HCT116 (cell line): ENCODE measurements around the gene MYH10. TPM values are rescaled to one million over a fixed set of nuclear protein-coding genes. Genes with fewer than 3 reads are reported as not detected.

ENCODE experiments used
- ATAC-seq: fragments of 200-7000 bp; cut with Tn5 transposase; 2 replicates; pipeline ENCODE4 v1.9.1; 2020; ENCODE audit warnings: mild to moderate bottlenecking, moderate library complexity
- BruUV-seq: library from RNA; stranded (reverse); fragments of 400-500 nt; replicated peaks from 2 replicates; lab custom pipeline; 2021; lab: Mats Ljungman, UMichigan
- CTCF ChIA-PET: fragments of 300-600 bp; sonication (Branson Sonifier 250); formaldehyde crosslinking; loops from one replicate; lab custom pipeline; 2021; ENCODE audit warnings: antibody characterized with exemption; lab: Charles Lee
- POLR2A ChIA-PET: fragments of 300-600, 350-600 bp; sonication (Branson Sonifier 250); formaldehyde crosslinking; loops from one replicate; lab custom pipeline; 2021; ENCODE audit warnings: antibody characterized with exemption; lab: Charles Lee
- RAD21 ChIA-PET, 2 experiments: fragments of 300-600 bp; sonication (Branson Sonifier 250); formaldehyde crosslinking; loops; one replicate each; lab custom pipeline; 2023; ENCODE audit warnings: low total read pairs in 2 of 2; ENCODE audit not compliant: uncharacterized antibody in 2 of 2, unreplicated experiment in 2 of 2, low non-redundant PET in 1 of 2; lab: Charles Lee
- DNase-seq: peaks from one replicate; pipeline ENCODE4 v3.0.0-alpha.2; 2010; ENCODE audit warnings: low read depth, low spot score
- H2AFZ ChIP-seq: fragments of 200-600 bp; shearing (Covaris generic), sonication (generic); 2 replicates; pipeline ENCODE4 v1.6.1; 2017; ENCODE audit warnings: low read depth, mixed run types, mixed read lengths, antibody characterized with exemption, low read length; ENCODE audit not compliant: poor library complexity, severe bottlenecking
- H3K27ac ChIP-seq: 2 replicates; pipeline ENCODE4 v1.5.1; 2012; ENCODE audit warnings: low read depth, low read length
- H3K27me3 ChIP-seq: fragments of 200-600 bp; sonication (generic); 2 replicates; pipeline ENCODE4 v1.6.1; 2016; ENCODE audit warnings: mixed run types, low read length, mixed read lengths; ENCODE audit not compliant: insufficient read depth
- H3K36me3 ChIP-seq, 2 experiments: fragments of 200-500 bp in 1 of 2; fragments of 200-600 bp in 1 of 2; sonication (Bioruptor generic) in 1 of 2; sonication (generic) in 1 of 2; 2 replicates each; pipeline versions ENCODE4 v1.5.1 to v1.6.1; 2014 to 2016; ENCODE audit warnings: low read length in 2 of 2, inconsistent platforms in 1 of 2, mixed read lengths in 1 of 2, mixed run types in 1 of 2; ENCODE audit not compliant: insufficient read depth in 2 of 2, control insufficient read depth in 1 of 2
- H3K4me1 ChIP-seq, 2 experiments: fragments of 200-600 bp in 1 of 2; sonication (generic) in 1 of 2; 2 replicates each; pipeline versions ENCODE4 v1.5.1 to v1.6.1; 2012 to 2017; ENCODE audit warnings: low read length in 2 of 2, inconsistent platforms in 1 of 2, mild to moderate bottlenecking in 1 of 2, mixed read lengths in 1 of 2, mixed run types in 1 of 2, moderate library complexity in 1 of 2; ENCODE audit not compliant: insufficient read depth in 2 of 2, control insufficient read depth in 1 of 2
- H3K4me2 ChIP-seq: fragments of 200-600 bp; sonication (generic); 2 replicates; pipeline ENCODE4 v1.6.1; 2017; ENCODE audit warnings: mixed run types, low read length, mixed read lengths
- H3K4me3 ChIP-seq, 2 experiments: fragments of 200-600 bp in 1 of 2; sonication (generic) in 1 of 2; replicated peaks in 1 of 2; 2 replicates each; pipeline ENCODE4 v1.5.1; 2011 to 2016; ENCODE audit warnings: low read length in 2 of 2, control low read depth in 1 of 2, low read depth in 1 of 2, mild to moderate bottlenecking in 1 of 2, mixed read lengths in 1 of 2, mixed run types in 1 of 2
- H3K79me2 ChIP-seq: fragments of 200-600 bp; sonication (generic); 2 replicates; pipeline ENCODE4 v1.6.1; 2017; ENCODE audit warnings: mild to moderate bottlenecking, mixed run types, low read length, moderate library complexity, mixed read lengths; ENCODE audit not compliant: insufficient read depth
- H3K9ac ChIP-seq: fragments of 200-600 bp; sonication (generic); 2 replicates; pipeline ENCODE4 v1.6.1; 2016; ENCODE audit warnings: low read length, mixed read lengths
- H3K9me2 ChIP-seq: fragments of 200-600 bp; sonication (generic), shearing (Covaris generic); 2 replicates; pipeline ENCODE4 v1.6.1; 2017; ENCODE audit warnings: mixed run types, mild to moderate bottlenecking, moderate library complexity; ENCODE audit not compliant: insufficient read depth
- H3K9me3 ChIP-seq, 2 experiments: fragments of 200-500 bp in 1 of 2; fragments of 200-600 bp in 1 of 2; sonication (Bioruptor generic) in 1 of 2; sonication (generic) in 1 of 2; 2 replicates each; pipeline ENCODE4 v1.6.1; 2014 to 2017; ENCODE audit warnings: low read length in 2 of 2, mixed read lengths in 2 of 2, inconsistent platforms in 1 of 2, low read depth in 1 of 2, mild to moderate bottlenecking in 1 of 2, mixed run types in 1 of 2, moderate library complexity in 1 of 2; ENCODE audit not compliant: control insufficient read depth in 1 of 2, insufficient read depth in 1 of 2
- H4K20me1 ChIP-seq: fragments of 200-600 bp; sonication (generic), shearing (Covaris generic); 2 replicates; pipeline ENCODE4 v1.6.1; 2017; ENCODE audit warnings: mixed run types, mild to moderate bottlenecking, moderate library complexity; ENCODE audit not compliant: insufficient read depth
- CBX3 ChIP-seq: IDR thresholded peaks from 2 replicates; pipeline ENCODE4 v1.6.1; 2012; ENCODE audit warnings: low read depth
- CEBPB ChIP-seq: IDR thresholded peaks from 2 replicates; pipeline ENCODE4 v1.6.1; 2012; ENCODE audit warnings: low read depth
- FOSL1 ChIP-seq: IDR thresholded peaks from 2 replicates; pipeline ENCODE4 v1.6.1; 2012; ENCODE audit warnings: low read depth
- POLR2A ChIP-seq: IDR thresholded peaks from 2 replicates; pipeline ENCODE4 v1.7.0; 2011; ENCODE audit warnings: borderline replicate concordance; ENCODE audit not compliant: insufficient read depth, insufficient read length; ENCODE audit errors: extremely low read depth
- POLR2AphosphoS5 ChIP-seq: IDR thresholded peaks from 2 replicates; pipeline ENCODE4 v1.6.1; 2011; ENCODE audit warnings: mild to moderate bottlenecking, low read depth, low read length, moderate library complexity
- SIN3A ChIP-seq: IDR thresholded peaks from 2 replicates; pipeline ENCODE4 v1.6.1; 2012; ENCODE audit warnings: low read depth
- SP1 ChIP-seq: IDR thresholded peaks from 2 replicates; pipeline ENCODE4 v1.6.1; 2012; ENCODE audit warnings: low read depth
- SRF ChIP-seq: IDR thresholded peaks from 2 replicates; pipeline ENCODE4 v1.6.1; 2012; ENCODE audit warnings: low read depth
- YY1 ChIP-seq: IDR thresholded peaks from 2 replicates; pipeline ENCODE4 v1.6.1; 2011; ENCODE audit warnings: low read length, low read depth, moderate library complexity, mild to moderate bottlenecking; ENCODE audit not compliant: insufficient replicate concordance; ENCODE audit errors: extremely low read depth
- ZFX ChIP-seq: fragments of 450-650 bp; IDR thresholded peaks from 2 replicates; pipeline ENCODE4 v1.6.1; 2017
- ZNF274 ChIP-seq: fragments of 200-500 bp; sonication (Bioruptor generic); IDR thresholded peaks from 2 replicates; pipeline ENCODE4 v1.6.1; 2014; ENCODE audit warnings: mild to moderate bottlenecking, low read depth, low read length, inconsistent platforms
- intact Hi-C: fragments of 100-400 bp; cut with micrococcal nuclease; formaldehyde crosslinking; loops from 2 replicates; pipeline ENCODE4 v1.10.0; 2022
- total RNA-seq: library from RNA; stranded (reverse); gene quantifications from one replicate; pipeline ENCODE4 v1.2.1, GENCODE V29; 2021; ENCODE audit not compliant: unreplicated experiment

MYH10 gene
- total RNA-seq, 1 experiment from 2014 or later: 39.2 TPM

- Histone ChIP-seq H4K20me1 (peaks cover 4% of the 10 kb centered on the region; the same call in 1 of the 2 replicates), H3K9ac (peak overlapping the region; percentile 98), H3K79me2 (peaks cover 58% of the 10 kb centered on the region), H3K4me1 (peaks cover 6 to 15% of the 10 kb centered on the region in 2 experiments), H3K27me3 (no peaks in the 10 kb centered on the region), H3K4me2 (peak overlapping the region; percentile 80), H3K36me3 (peaks cover 0 to 7% of the 10 kb centered on the region in 2 experiments; a peak in 2 of 4 replicates), H2AFZ (no peak overlapping the region), H3K9me2 (no peaks in the 10 kb centered on the region), H3K27ac (peak overlapping the region; percentile 94; the same call in 1 of the 2 replicates), H3K4me3 (peak overlapping the region; percentile 63 to 94), H3K9me3 (no peaks in the 10 kb centered on the region)
- ATAC-seq: no peak
- ChIA-PET POLR2A (interaction anchor here (1.1 to 1.2 kb wide), 2 partner anchors 17 to 53 kb away, joined by 4 read pairs; no protein-coding TSS in a partner anchor), RAD21 (no interaction called here), CTCF (interaction anchor here (0.8 to 1.4 kb wide), 2 partner anchors 27 to 53 kb away, joined by 5 read pairs; no protein-coding TSS in a partner anchor)
- no peak for DNase-seq
- BruUV-seq: TSS peak; percentile 66
- intact Hi-C loops: loop anchor here (1.0 to 5.0 kb wide), 2 partner anchors 54 to 195 kb away; partner anchors contain the start of genes MYH10 and RPL26
- peak; percentile 12; the same call in 1 of the 2 replicates for TF ChIP-seq SIN3A
- TF ChIP-seq SP1: no peak
- TF ChIP-seq POLR2A: no peak
Observed at GRCh38 chr17:8436844-8437171, 193.7 kb downstream of the MYH10 start.

DNA sequence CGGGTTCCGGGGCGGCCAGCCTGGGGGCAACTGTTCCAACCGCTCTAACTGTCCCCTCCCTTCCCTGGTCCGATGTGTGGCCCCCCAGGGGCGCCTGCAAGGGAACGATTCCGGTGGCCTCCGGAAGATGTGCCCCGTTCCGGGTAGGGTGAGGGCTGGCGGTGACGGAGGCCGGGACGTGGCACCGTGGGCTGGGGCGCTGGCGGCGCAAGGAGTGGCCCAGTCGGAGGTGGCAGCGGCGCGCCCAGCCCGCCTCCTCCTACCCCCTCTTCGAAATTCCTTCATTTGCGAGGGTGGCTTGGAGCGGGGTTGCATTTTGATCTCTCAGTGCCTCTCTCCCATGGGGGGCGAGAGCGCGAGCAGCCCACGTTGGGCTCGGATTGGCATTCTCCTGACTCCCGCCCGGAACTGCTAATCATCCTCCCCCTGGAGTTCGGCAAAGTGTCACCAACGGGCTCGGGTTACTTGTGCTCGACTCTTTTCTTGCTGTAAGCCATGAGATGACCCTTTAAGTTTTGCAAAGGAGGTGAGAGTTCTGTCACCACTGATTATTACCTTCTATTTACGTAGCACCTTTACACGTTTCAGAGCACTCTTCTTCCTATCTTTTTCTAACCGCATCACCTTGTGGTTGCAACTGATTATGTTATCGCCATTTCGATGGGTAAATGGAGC is 194.2 kb downstream of the MYH10 start:
- Histone ChIP-seq H3K36me3 (peaks cover 0 to 7% of the 10 kb centered on the region in 2 experiments; a peak in 2 of 4 replicates), H3K9me2 (no peaks in the 10 kb centered on the region), H3K4me1 (peaks cover 6 to 15% of the 10 kb centered on the region in 2 experiments), H3K9ac (peak overlapping the region; percentile 98), H3K27ac (peak overlapping the region; percentile 94), H3K27me3 (no peaks in the 10 kb centered on the region), H3K4me3 (peak overlapping the region; percentile 63 to 94), H3K79me2 (peaks cover 53% of the 10 kb centered on the region), H3K4me2 (peak overlapping the region; percentile 80), H3K9me3 (no peaks in the 10 kb centered on the region), H2AFZ (no peak overlapping the region), H4K20me1 (peaks cover 4% of the 10 kb centered on the region; the same call in 1 of the 2 replicates)
- ChIA-PET CTCF (interaction anchor here (0.8 to 2.6 kb wide), 5 partner anchors 26 to 349 kb away, joined by 3 to 16 read pairs (median 5); no protein-coding TSS in a partner anchor), RAD21 (interaction anchor here (1.0 kb wide), 2 partner anchors 53 to 310 kb away, joined by 3 to 6 read pairs; no protein-coding TSS in a partner anchor), POLR2A (interaction anchor here (0.7 to 1.8 kb wide), 12 partner anchors 10 to 349 kb away, joined by 3 to 14 read pairs (median 4); partner anchors contain the start of genes AURKB and MYH10)
- ATAC-seq (peak; percentile 75), DNase-seq (peak; percentile 19)
- BruUV-seq: no TSS peak
- intact Hi-C loops: loop anchor here (1.0 to 5.0 kb wide), 2 partner anchors 53 to 196 kb away; partner anchors contain the start of genes MYH10 and RPL26
- no peak for TF ChIP-seq CBX3
- TF ChIP-seq ZNF274: no peak
- TF ChIP-seq CEBPB: no peak
- peak; percentile 49; the same call in 1 of the 2 replicates for TF ChIP-seq SIN3A
- TF ChIP-seq ZFX: peak; percentile 92
- no peak for TF ChIP-seq POLR2AphosphoS5
- no peak for TF ChIP-seq SRF
- no peak for TF ChIP-seq YY1
- TF ChIP-seq FOSL1: no peak
